ENCODE results near the gene OR4D9. TPM values are rescaled to one million over a fixed set of nuclear protein-coding genes. Genes with fewer than 3 reads are reported as not detected.

The OR4D9 gene
- total and polyA plus RNA-seq, 7 donors, result not detected

DNA sequence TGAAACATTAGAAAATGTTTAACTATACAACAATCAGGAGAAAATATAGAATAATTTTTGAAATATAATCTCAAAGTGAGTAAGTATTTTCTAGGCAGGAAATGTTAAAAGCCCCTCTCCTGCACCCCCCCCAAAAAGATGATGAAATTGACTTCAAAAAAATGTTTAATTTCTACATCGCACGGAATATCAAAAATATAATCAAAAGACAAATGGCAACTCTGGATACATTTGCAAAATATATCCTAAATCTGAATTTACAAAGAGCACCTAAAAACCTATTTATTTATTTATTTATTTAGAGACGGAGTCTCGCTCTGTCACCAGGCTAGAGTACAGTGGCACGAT is 36.9 kb downstream of the OR4D9 start:
- no peak for TF ChIP-seq POLR2AphosphoS5 (IDR thresholded peaks at IDR 0.05)
- no peak for TF ChIP-seq EP300 (IDR thresholded peaks at IDR 0.05)
- TF ChIP-seq, protein P1, sequence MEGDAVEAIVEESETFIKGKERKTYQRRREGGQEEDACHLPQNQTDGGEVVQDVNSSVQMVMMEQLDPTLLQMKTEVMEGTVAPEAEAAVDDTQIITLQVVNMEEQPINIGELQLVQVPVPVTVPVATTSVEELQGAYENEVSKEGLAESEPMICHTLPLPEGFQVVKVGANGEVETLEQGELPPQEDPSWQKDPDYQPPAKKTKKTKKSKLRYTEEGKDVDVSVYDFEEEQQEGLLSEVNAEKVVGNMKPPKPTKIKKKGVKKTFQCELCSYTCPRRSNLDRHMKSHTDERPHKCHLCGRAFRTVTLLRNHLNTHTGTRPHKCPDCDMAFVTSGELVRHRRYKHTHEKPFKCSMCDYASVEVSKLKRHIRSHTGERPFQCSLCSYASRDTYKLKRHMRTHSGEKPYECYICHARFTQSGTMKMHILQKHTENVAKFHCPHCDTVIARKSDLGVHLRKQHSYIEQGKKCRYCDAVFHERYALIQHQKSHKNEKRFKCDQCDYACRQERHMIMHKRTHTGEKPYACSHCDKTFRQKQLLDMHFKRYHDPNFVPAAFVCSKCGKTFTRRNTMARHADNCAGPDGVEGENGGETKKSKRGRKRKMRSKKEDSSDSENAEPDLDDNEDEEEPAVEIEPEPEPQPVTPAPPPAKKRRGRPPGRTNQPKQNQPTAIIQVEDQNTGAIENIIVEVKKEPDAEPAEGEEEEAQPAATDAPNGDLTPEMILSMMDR (IDR thresholded peaks at IDR 0.05), result no peak
- TF ChIP-seq POLR2A (IDR thresholded peaks at IDR 0.05), result no peak
- WGBS, 2 donors, result 97 to 98% methylated on average over 5 of the region's 5 CpGs
- Histone ChIP-seq H3K27me3 (no peaks in the 10 kb centered on the region), H3K27ac (no peak overlapping the region), H3K36me3 (no peaks in the 10 kb centered on the region), H3K9me3 (no peaks in the 10 kb centered on the region), H3K4me3 (no peak overlapping the region), H3K4me1 (peaks cover 0 to 13% (median 3%) of the 10 kb centered on the region in 4 donors)
- no peak for DNase-seq
- intact Hi-C loops (cut with DNase I), result no loop called here

DNA sequence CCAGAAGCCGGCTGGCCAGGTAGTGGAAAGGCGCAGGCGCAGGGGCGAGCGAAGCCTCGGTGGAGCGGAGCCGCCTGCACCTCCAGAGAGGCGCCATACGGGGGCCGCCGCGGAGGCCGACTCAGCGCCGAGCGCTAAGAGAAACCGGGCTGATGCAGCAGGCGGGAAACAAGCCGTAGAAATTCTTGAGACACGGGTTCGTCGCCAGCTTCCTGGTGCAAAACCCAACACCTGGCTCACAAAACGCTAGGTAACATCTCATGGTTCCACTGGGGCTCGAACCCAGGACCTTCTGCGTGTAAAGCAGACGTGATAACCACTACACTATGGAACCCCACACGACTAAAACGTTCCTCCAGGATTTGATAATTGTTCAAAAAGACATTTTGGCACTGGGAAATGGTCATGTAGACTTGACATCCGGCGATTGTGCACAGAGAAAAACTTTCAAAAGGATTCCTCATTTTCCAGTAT is 39.1 kb downstream of the OR4D9 start:
- Histone ChIP-seq H3K4me1 (peaks cover 0 to 13% (median 3%) of the 10 kb centered on the region in 4 donors), H3K9me3 (no peaks in the 10 kb centered on the region), H3K36me3 (no peaks in the 10 kb centered on the region), H3K27ac (peak overlapping the region; percentile 80 to 87 (median 82)), H3K4me3 (peak overlapping the region; percentile 46 to 55 (median 52)), H3K27me3 (no peaks in the 10 kb centered on the region)
- intact Hi-C loops (cut with DNase I), result loop anchor here (2.0 to 10.0 kb wide), 7 partner anchors 14 to 1886 kb away; partner anchors contain the start of genes FAM111A, LPXN, OSBP and PATL1
- DNase-seq, result peak; percentile 91
- TF ChIP-seq, protein P1 (IDR thresholded peaks at IDR 0.05), result peak; percentile 46 to 76 (median 54)
- TF ChIP-seq POLR2AphosphoS5 (IDR thresholded peaks at IDR 0.05) (peak in 1 of 4 donors; percentile 38), EP300 (IDR thresholded peaks at IDR 0.05) (no peak), POLR2A (IDR thresholded peaks at IDR 0.05) (no peak)
- 0 to 1% methylated on average over 31 of the region's 31 CpGs for WGBS, 2 donors

DNA sequence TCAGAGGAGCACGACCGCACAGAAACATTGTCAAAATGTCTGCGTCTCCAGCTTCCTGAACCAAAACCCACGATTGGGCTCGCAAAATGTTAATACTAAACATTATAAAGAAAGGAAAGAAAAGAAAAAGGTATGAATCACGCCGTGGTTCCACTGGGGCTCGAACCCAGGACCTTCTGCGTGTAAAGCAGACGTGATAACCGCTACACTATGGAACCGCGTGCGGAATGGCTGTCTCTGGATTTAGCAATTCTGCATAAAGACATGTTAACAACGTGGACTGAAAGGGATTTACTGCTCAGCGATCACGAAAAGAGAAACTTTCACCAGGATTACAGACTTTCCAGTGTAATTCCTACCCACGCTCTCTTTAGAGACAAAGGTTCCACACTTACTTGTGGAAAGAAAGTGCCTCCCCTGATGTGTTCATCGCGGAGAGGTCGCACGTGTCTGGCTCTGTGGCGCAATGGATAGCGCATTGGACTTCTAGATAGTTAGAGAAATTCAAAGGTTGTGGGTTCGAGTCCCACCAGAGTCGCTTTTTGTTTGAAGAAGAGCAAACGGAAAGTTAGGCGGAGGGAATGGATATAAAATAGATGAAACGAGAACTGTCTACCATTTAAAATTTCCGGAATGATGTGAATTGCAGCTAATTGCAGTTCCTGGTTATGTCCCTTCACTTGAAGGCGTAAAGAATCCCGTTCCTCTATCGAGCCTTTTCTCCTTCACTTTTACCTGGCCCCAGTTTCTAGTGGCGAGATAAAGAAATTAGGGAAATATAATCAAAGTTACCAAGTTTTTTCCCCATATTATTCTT is 39.7 kb downstream of the OR4D9 start:
- DNase-seq, result peak; percentile 92
- Histone ChIP-seq H3K27me3 (no peaks in the 10 kb centered on the region), H3K4me1 (peaks cover 0 to 19% (median 9%) of the 10 kb centered on the region in 4 donors), H3K9me3 (no peaks in the 10 kb centered on the region), H3K4me3 (peak overlapping the region; percentile 46 to 55 (median 52)), H3K36me3 (no peaks in the 10 kb centered on the region), H3K27ac (peak overlapping the region; percentile 80 to 87 (median 82))
- WGBS, 2 donors, result 1 to 3% methylated on average over 34 of the region's 34 CpGs
- intact Hi-C loops (cut with DNase I), result loop anchor here (2.0 to 10.0 kb wide), 7 partner anchors 14 to 1886 kb away; partner anchors contain the start of genes FAM111A, LPXN, OSBP and PATL1
- TF ChIP-seq, protein P1 (IDR thresholded peaks at IDR 0.05), result no peak
- no peak for TF ChIP-seq POLR2A (IDR thresholded peaks at IDR 0.05)
- no peak for TF ChIP-seq EP300 (IDR thresholded peaks at IDR 0.05)
- TF ChIP-seq POLR2AphosphoS5 (IDR thresholded peaks at IDR 0.05), result peak in 1 of 4 donors; percentile 5

DNA sequence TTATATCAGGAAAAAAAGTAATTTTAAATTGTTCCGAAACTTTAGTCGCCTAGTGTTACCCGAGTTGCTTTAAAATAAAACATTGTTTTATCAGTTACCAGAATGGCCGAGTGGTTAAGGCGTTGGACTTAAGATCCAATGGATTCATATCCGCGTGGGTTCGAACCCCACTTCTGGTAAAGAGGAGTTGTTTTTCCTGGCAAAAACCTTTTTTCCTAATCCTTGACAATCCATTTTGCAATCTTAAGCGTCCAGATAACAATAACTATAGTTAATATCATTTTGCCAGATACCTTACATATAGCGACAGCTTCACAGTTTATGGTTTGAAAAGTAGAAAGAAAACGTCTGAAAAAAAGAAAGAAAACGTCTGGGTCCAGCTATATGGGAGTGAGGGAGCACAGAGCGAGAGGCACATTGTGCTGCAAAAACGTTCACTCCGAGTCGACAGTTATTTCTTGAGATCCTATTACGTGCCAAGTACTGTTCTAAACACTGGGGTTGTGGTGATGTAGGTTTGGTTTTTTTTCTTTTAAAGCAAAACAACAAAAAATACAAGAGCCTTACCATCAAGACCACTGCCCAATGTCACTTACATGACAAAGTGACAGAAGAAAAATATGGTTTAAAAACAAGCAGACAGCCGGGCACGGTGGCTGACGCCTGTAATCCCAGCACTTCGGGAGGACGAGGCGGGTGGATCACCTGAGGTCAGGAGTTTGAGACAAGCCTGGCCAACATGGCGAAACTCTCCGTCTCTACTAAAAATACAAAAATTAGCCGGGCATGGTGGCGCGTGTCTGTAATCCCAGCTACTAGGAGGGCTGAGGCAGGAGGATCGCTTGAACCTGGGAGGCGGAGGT is 40.6 kb downstream of the OR4D9 start:
- Histone ChIP-seq H3K9me3 (no peaks in the 10 kb centered on the region), H3K36me3 (no peaks in the 10 kb centered on the region), H3K27ac (peak overlapping the region; percentile 80 to 87 (median 82)), H3K4me3 (peak overlapping the region; percentile 46 to 55 (median 52)), H3K4me1 (peaks cover 0 to 28% (median 11%) of the 10 kb centered on the region in 4 donors), H3K27me3 (no peaks in the 10 kb centered on the region)
- peak; percentile 78 for DNase-seq
- TF ChIP-seq, protein P1 (IDR thresholded peaks at IDR 0.05), result no peak
- TF ChIP-seq POLR2AphosphoS5 (IDR thresholded peaks at IDR 0.05) (no peak), EP300 (IDR thresholded peaks at IDR 0.05) (no peak), POLR2A (IDR thresholded peaks at IDR 0.05) (no peak)
- intact Hi-C loops (cut with DNase I), result loop anchor here (2.0 to 10.0 kb wide), 7 partner anchors 15 to 1887 kb away; partner anchors contain the start of genes FAM111A, LPXN, OSBP and PATL1
- 40 to 64% methylated on average over 30 of the region's 30 CpGs for WGBS, 2 donors
